ENCODE data around the gene LAMB4.

Gene LAMB4

GRCh38 chr7:108130261-108130660 lies at the start of gene LAMB4:
Gene LAMB4, minus strand, starts transcription at chr7:108130361. Its CDS starts 7,197 bp downstream, at chr7:108123164.
- Histone ChIP-seq H3K27ac (ENCODE audit: low read depth, low read length) (no peak within 1 kb of the TSS), H3K9me3 (ENCODE audit: control insufficient read depth in 1 of 2, low read length in 2 of 2) (no peaks in the 10 kb centered on the region), H3K27me3 (ENCODE audit: control insufficient read depth in 1 of 2, insufficient read depth in 2 of 2, low read length in 2 of 2) (no peaks in the 10 kb centered on the region), H3K4me3 (ENCODE audit: low read depth in 1 of 2, low read length in 2 of 2) (no peak within 1 kb of the TSS), H3K36me3 (ENCODE audit: control insufficient read depth in 1 of 2, insufficient read depth in 2 of 2, low read length in 2 of 2) (no peaks in the 10 kb centered on the region), H3K9ac (ENCODE audit: low read depth in 1 of 2, low read length in 2 of 2) (no peak within 1 kb of the TSS), H3K4me1 (ENCODE audit: control insufficient read depth in 1 of 2, insufficient read depth in 2 of 2, low read length in 2 of 2) (no peaks in the 10 kb centered on the region)

- Histone ChIP-seq H3K9me3 (ENCODE audit: control insufficient read depth in 1 of 2, low read length in 2 of 2) (no peaks in the 10 kb centered on the region), H3K4me3 (ENCODE audit: low read depth in 1 of 2, low read length in 2 of 2) (no peak overlapping the region), H3K27ac (ENCODE audit: low read depth, low read length) (no peak overlapping the region), H3K27me3 (ENCODE audit: control insufficient read depth in 1 of 2, insufficient read depth in 2 of 2, low read length in 2 of 2) (no peaks in the 10 kb centered on the region), H3K9ac (ENCODE audit: low read depth in 1 of 2, low read length in 2 of 2) (no peak overlapping the region), H3K36me3 (ENCODE audit: control insufficient read depth in 1 of 2, insufficient read depth in 2 of 2, low read length in 2 of 2) (no peaks in the 10 kb centered on the region), H3K4me1 (ENCODE audit: control insufficient read depth in 1 of 2, insufficient read depth in 2 of 2, low read length in 2 of 2) (no peaks in the 10 kb centered on the region)
These were observed 48.2 kb upstream of the LAMB4 start for GRCh38 chr7:108178398-108178797.

- no peak overlapping the region for H3K4me3 ChIP-seq (ENCODE audit: low read depth in 1 of 2, low read length in 2 of 2)
- H3K36me3 ChIP-seq (ENCODE audit: control insufficient read depth in 1 of 2, insufficient read depth in 2 of 2, low read length in 2 of 2) = no peaks in the 10 kb centered on the region
- no peaks in the 10 kb centered on the region for H3K27me3 ChIP-seq (ENCODE audit: control insufficient read depth in 1 of 2, insufficient read depth in 2 of 2, low read length in 2 of 2)
- peaks cover 0 to 9% of the 10 kb centered on the region in 2 donors for H3K4me1 ChIP-seq (ENCODE audit: control insufficient read depth in 1 of 2, insufficient read depth in 2 of 2, low read length in 2 of 2)
- no peak overlapping the region for H3K27ac ChIP-seq (ENCODE audit: low read depth, low read length)
- H3K9ac ChIP-seq (ENCODE audit: low read depth in 1 of 2, low read length in 2 of 2) = no peak overlapping the region
- H3K9me3 ChIP-seq (ENCODE audit: control insufficient read depth in 1 of 2, low read length in 2 of 2) = no peaks in the 10 kb centered on the region
These were observed 41.0 kb upstream of the LAMB4 start for GRCh38 chr7:108171164-108171563.

- peaks cover 0 to 9% of the 10 kb centered on the region in 2 donors for H3K4me1 ChIP-seq (ENCODE audit: control insufficient read depth in 1 of 2, insufficient read depth in 2 of 2, low read length in 2 of 2)
- H3K36me3 ChIP-seq (ENCODE audit: control insufficient read depth in 1 of 2, insufficient read depth in 2 of 2, low read length in 2 of 2) = no peaks in the 10 kb centered on the region
- no peaks in the 10 kb centered on the region for H3K27me3 ChIP-seq (ENCODE audit: control insufficient read depth in 1 of 2, insufficient read depth in 2 of 2, low read length in 2 of 2)
- H3K9me3 ChIP-seq (ENCODE audit: control insufficient read depth in 1 of 2, low read length in 2 of 2) = no peaks in the 10 kb centered on the region
- H3K4me3 ChIP-seq (ENCODE audit: low read depth in 1 of 2, low read length in 2 of 2) = no peak overlapping the region
- no peak overlapping the region for H3K27ac ChIP-seq (ENCODE audit: low read depth, low read length)
- H3K9ac ChIP-seq (ENCODE audit: low read depth in 1 of 2, low read length in 2 of 2) = no peak overlapping the region
These were observed 40.1 kb upstream of the LAMB4 start for GRCh38 chr7:108170251-108170650.

GRCh38 chr7:108167460-108167859 lies 37.3 kb upstream of the LAMB4 start:
- peak overlapping the region; percentile 18 to 52 for H3K4me3 ChIP-seq (ENCODE audit: low read depth in 1 of 2, low read length in 2 of 2)
- H3K36me3 ChIP-seq (ENCODE audit: control insufficient read depth in 1 of 2, insufficient read depth in 2 of 2, low read length in 2 of 2) = no peaks in the 10 kb centered on the region
- no peaks in the 10 kb centered on the region for H3K27me3 ChIP-seq (ENCODE audit: control insufficient read depth in 1 of 2, insufficient read depth in 2 of 2, low read length in 2 of 2)
- no peak overlapping the region for H3K9ac ChIP-seq (ENCODE audit: low read depth in 1 of 2, low read length in 2 of 2)
- no peaks in the 10 kb centered on the region for H3K9me3 ChIP-seq (ENCODE audit: control insufficient read depth in 1 of 2, low read length in 2 of 2)
- H3K4me1 ChIP-seq (ENCODE audit: control insufficient read depth in 1 of 2, insufficient read depth in 2 of 2, low read length in 2 of 2) = peaks cover 0 to 9% of the 10 kb centered on the region in 2 donors
- no peak overlapping the region for H3K27ac ChIP-seq (ENCODE audit: low read depth, low read length)

- no peaks in the 10 kb centered on the region for H3K9me3 ChIP-seq (ENCODE audit: control insufficient read depth in 1 of 2, low read length in 2 of 2)
- H3K4me1 ChIP-seq (ENCODE audit: control insufficient read depth in 1 of 2, insufficient read depth in 2 of 2, low read length in 2 of 2) = peaks cover 0 to 9% of the 10 kb centered on the region in 2 donors
- H3K4me3 ChIP-seq (ENCODE audit: low read depth in 1 of 2, low read length in 2 of 2) = no peak overlapping the region
- H3K27me3 ChIP-seq (ENCODE audit: control insufficient read depth in 1 of 2, insufficient read depth in 2 of 2, low read length in 2 of 2) = no peaks in the 10 kb centered on the region
- H3K9ac ChIP-seq (ENCODE audit: low read depth in 1 of 2, low read length in 2 of 2) = no peak overlapping the region
- no peak overlapping the region for H3K27ac ChIP-seq (ENCODE audit: low read depth, low read length)
- no peaks in the 10 kb centered on the region for H3K36me3 ChIP-seq (ENCODE audit: control insufficient read depth in 1 of 2, insufficient read depth in 2 of 2, low read length in 2 of 2)
These were observed 36.5 kb upstream of the LAMB4 start for GRCh38 chr7:108166687-108167086.

- no peak overlapping the region for H3K27ac ChIP-seq (ENCODE audit: low read depth, low read length)
- no peaks in the 10 kb centered on the region for H3K27me3 ChIP-seq (ENCODE audit: control insufficient read depth in 1 of 2, insufficient read depth in 2 of 2, low read length in 2 of 2)
- H3K4me1 ChIP-seq (ENCODE audit: control insufficient read depth in 1 of 2, insufficient read depth in 2 of 2, low read length in 2 of 2) = peaks cover 0 to 9% of the 10 kb centered on the region in 2 donors
- H3K9ac ChIP-seq (ENCODE audit: low read depth in 1 of 2, low read length in 2 of 2) = no peak overlapping the region
- no peaks in the 10 kb centered on the region for H3K9me3 ChIP-seq (ENCODE audit: control insufficient read depth in 1 of 2, low read length in 2 of 2)
- no peaks in the 10 kb centered on the region for H3K36me3 ChIP-seq (ENCODE audit: control insufficient read depth in 1 of 2, insufficient read depth in 2 of 2, low read length in 2 of 2)
- H3K4me3 ChIP-seq (ENCODE audit: low read depth in 1 of 2, low read length in 2 of 2) = no peak overlapping the region
These were observed 35.6 kb upstream of the LAMB4 start for GRCh38 chr7:108165723-108166122.

- Histone ChIP-seq H3K27me3 (ENCODE audit: control insufficient read depth in 1 of 2, insufficient read depth in 2 of 2, low read length in 2 of 2) (no peaks in the 10 kb centered on the region), H3K4me3 (ENCODE audit: low read depth in 1 of 2, low read length in 2 of 2) (no peak overlapping the region), H3K9me3 (ENCODE audit: control insufficient read depth in 1 of 2, low read length in 2 of 2) (no peaks in the 10 kb centered on the region), H3K9ac (ENCODE audit: low read depth in 1 of 2, low read length in 2 of 2) (no peak overlapping the region), H3K27ac (ENCODE audit: low read depth, low read length) (no peak overlapping the region), H3K4me1 (ENCODE audit: control insufficient read depth in 1 of 2, insufficient read depth in 2 of 2, low read length in 2 of 2) (peaks cover 0 to 14% of the 10 kb centered on the region in 2 donors), H3K36me3 (ENCODE audit: control insufficient read depth in 1 of 2, insufficient read depth in 2 of 2, low read length in 2 of 2) (no peaks in the 10 kb centered on the region)
These were observed 34.8 kb upstream of the LAMB4 start for GRCh38 chr7:108164946-108165345.

GRCh38 chr7:108164342-108164741 lies 34.2 kb upstream of the LAMB4 start:
- Histone ChIP-seq H3K27ac (ENCODE audit: low read depth, low read length) (no peak overlapping the region), H3K27me3 (ENCODE audit: control insufficient read depth in 1 of 2, insufficient read depth in 2 of 2, low read length in 2 of 2) (no peaks in the 10 kb centered on the region), H3K4me1 (ENCODE audit: control insufficient read depth in 1 of 2, insufficient read depth in 2 of 2, low read length in 2 of 2) (peaks cover 0 to 20% of the 10 kb centered on the region in 2 donors), H3K9ac (ENCODE audit: low read depth in 1 of 2, low read length in 2 of 2) (no peak overlapping the region), H3K4me3 (ENCODE audit: low read depth in 1 of 2, low read length in 2 of 2) (no peak overlapping the region), H3K36me3 (ENCODE audit: control insufficient read depth in 1 of 2, insufficient read depth in 2 of 2, low read length in 2 of 2) (no peaks in the 10 kb centered on the region), H3K9me3 (ENCODE audit: control insufficient read depth in 1 of 2, low read length in 2 of 2) (no peaks in the 10 kb centered on the region)

- Histone ChIP-seq H3K9ac (ENCODE audit: low read depth in 1 of 2, low read length in 2 of 2) (no peak overlapping the region), H3K4me1 (ENCODE audit: control insufficient read depth in 1 of 2, insufficient read depth in 2 of 2, low read length in 2 of 2) (peaks cover 5 to 26% of the 10 kb centered on the region in 2 donors), H3K4me3 (ENCODE audit: low read depth in 1 of 2, low read length in 2 of 2) (no peak overlapping the region), H3K9me3 (ENCODE audit: control insufficient read depth in 1 of 2, low read length in 2 of 2) (no peaks in the 10 kb centered on the region), H3K36me3 (ENCODE audit: control insufficient read depth in 1 of 2, insufficient read depth in 2 of 2, low read length in 2 of 2) (no peaks in the 10 kb centered on the region), H3K27me3 (ENCODE audit: control insufficient read depth in 1 of 2, insufficient read depth in 2 of 2, low read length in 2 of 2) (no peaks in the 10 kb centered on the region), H3K27ac (ENCODE audit: low read depth, low read length) (no peak overlapping the region)
These were observed 28.6 kb upstream of the LAMB4 start for GRCh38 chr7:108158776-108159175.
